Endothelial cell of umbilical vein (primary cell): Measurements from ENCODE around the gene RILP. TPM values are rescaled to one million over a fixed set of nuclear protein-coding genes. Genes with fewer than 3 reads are reported as not detected.
A peak's percentile ranks its signal among the peaks of the same experiment; 100 is the strongest.

ENCODE experiments used
- BruUV-seq: library from RNA; stranded (reverse); fragments of 400-500 nt; replicated peaks from 2 replicates; lab custom pipeline; 2021; lab: Mats Ljungman, UMichigan
- CTCF ChIA-PET: fragments of 300-600, 350-600 bp; sonication (Branson Sonifier 250); formaldehyde crosslinking; loops from one replicate; lab custom pipeline; 2021; ENCODE audit warnings: antibody characterized with exemption, inconsistent platforms; lab: Charles Lee
- POLR2A ChIA-PET: fragments of 300-600, 350-600 bp; sonication (Branson Sonifier 250); formaldehyde crosslinking; loops from one replicate; lab custom pipeline; 2021; ENCODE audit warnings: antibody characterized with exemption, inconsistent platforms; lab: Charles Lee
- DNase-seq: peaks from one replicate; pipeline ENCODE4 v3.0.0-alpha.2; 2011; ENCODE audit warnings: low read depth, low spot score
- FAIRE-seq: peaks from 2 replicates; lab custom pipeline; 2011; peaks lifted over from hg19 to GRCh38; lab: Jason Lieb, UNC
- H2AFZ ChIP-seq: 2 replicates; pipeline ENCODE4 v1.6.0; 2012; ENCODE audit warnings: low read depth, low read length, control low read depth, inconsistent platforms
- H3K27ac ChIP-seq: 2 replicates; pipeline ENCODE4 v1.5.1; 2011; ENCODE audit warnings: low read depth, mild to moderate bottlenecking, control low read depth, low read length, moderate library complexity; ENCODE audit not compliant: insufficient read depth
- H3K27me3 ChIP-seq, 2 experiments: 2 replicates each; pipeline versions ENCODE4 v1.6.0 to v1.6.1; 2011; ENCODE audit warnings: low read length in 2 of 2, mixed read lengths in 1 of 2; ENCODE audit not compliant: control insufficient read depth in 2 of 2, insufficient read depth in 2 of 2
- H3K36me3 ChIP-seq, 2 experiments: 2 replicates in 1 of 2; 3 replicates in 1 of 2; pipeline ENCODE4 v1.5.1; 2011; ENCODE audit warnings: low read length in 2 of 2, mild to moderate bottlenecking in 1 of 2, moderate library complexity in 1 of 2; ENCODE audit not compliant: control insufficient read depth in 2 of 2, insufficient read depth in 2 of 2; ENCODE audit errors: extremely low read depth in 1 of 2
- H3K4me1 ChIP-seq: 3 replicates; pipeline ENCODE4 v1.5.1; 2011; ENCODE audit warnings: mild to moderate bottlenecking, low read length; ENCODE audit not compliant: control insufficient read depth, insufficient read depth; ENCODE audit errors: extremely low read depth
- H3K4me2 ChIP-seq: 2 replicates; pipeline ENCODE4 v1.6.1; 2011; ENCODE audit warnings: low read length, control low read depth, mixed read lengths; ENCODE audit not compliant: insufficient read depth
- H3K4me3 ChIP-seq, 3 experiments: fragments of 200-600 bp in 1 of 3; sonication (generic), shearing (Covaris generic) in 1 of 3; replicated peaks in 1 of 3; 2 replicates each; pipeline ENCODE4 v1.5.1; 2011 to 2016; ENCODE audit warnings: control low read depth in 3 of 3, low read length in 3 of 3, mild to moderate bottlenecking in 2 of 3, inconsistent platforms in 1 of 3, low read depth in 1 of 3, moderate library complexity in 1 of 3; ENCODE audit not compliant: insufficient read depth in 1 of 3
- H3K79me2 ChIP-seq: 2 replicates; pipeline ENCODE4 v1.6.0; 2012; ENCODE audit warnings: low read length, inconsistent platforms; ENCODE audit not compliant: control insufficient read depth, insufficient read depth
- H3K9ac ChIP-seq: replicated peaks from 2 replicates; pipeline ENCODE3; 2011; ENCODE audit warnings: low read length, control low read depth; ENCODE audit not compliant: insufficient read depth; ENCODE audit errors: extremely low read depth
- H3K9me1 ChIP-seq: replicated peaks from 3 replicates; pipeline ENCODE4 v1.6.0; 2011; ENCODE audit warnings: mild to moderate bottlenecking, low read length; ENCODE audit not compliant: control insufficient read depth, insufficient read depth; ENCODE audit errors: extremely low read depth
- H3K9me3 ChIP-seq: replicated peaks from 2 replicates; pipeline ENCODE4 v1.5.1; 2012; ENCODE audit warnings: low read length, inconsistent platforms; ENCODE audit not compliant: control insufficient read depth, insufficient read depth
- H4K20me1 ChIP-seq: replicated peaks from 2 replicates; pipeline ENCODE3; 2011; ENCODE audit warnings: mild to moderate bottlenecking, low read length; ENCODE audit not compliant: control insufficient read depth, insufficient read depth; ENCODE audit errors: extremely low read depth
- EZH2 ChIP-seq: IDR thresholded peaks from 2 replicates; pipeline ENCODE4 v1.6.1; 2012; ENCODE audit warnings: borderline replicate concordance, low read depth, mild to moderate bottlenecking, moderate library complexity, low read length, inconsistent platforms; ENCODE audit not compliant: severe bottlenecking
- FOS ChIP-seq: IDR thresholded peaks from 2 replicates; pipeline ENCODE4 v1.6.1; 2011; ENCODE audit warnings: mild to moderate bottlenecking, low read length, moderate library complexity, borderline replicate concordance; ENCODE audit not compliant: insufficient read depth
- GATA2 ChIP-seq: IDR thresholded peaks from 2 replicates; pipeline ENCODE4 v1.7.0; 2011; ENCODE audit warnings: low read depth, mild to moderate bottlenecking, moderate library complexity, mixed read lengths, low read length; ENCODE audit not compliant: insufficient read length, insufficient read depth
- JUN ChIP-seq: IDR thresholded peaks from 2 replicates; pipeline ENCODE4 v1.6.1; 2011; ENCODE audit warnings: borderline replicate concordance, low read depth; ENCODE audit not compliant: insufficient read length, insufficient read depth
- MYC ChIP-seq: IDR thresholded peaks from one replicate; pipeline ENCODE4 v1.6.1; 2011; ENCODE audit warnings: mild to moderate bottlenecking, low read depth, low read length
- POLR2A ChIP-seq: IDR thresholded peaks from 2 replicates; pipeline ENCODE4 v1.6.1; 2012; ENCODE audit warnings: low read depth, mild to moderate bottlenecking, control low read depth, low read length
- POLR2AphosphoS5 ChIP-seq: IDR thresholded peaks from 2 replicates; pipeline ENCODE4 v1.6.1; 2012; ENCODE audit warnings: low read depth, mild to moderate bottlenecking, control low read depth, low read length, moderate library complexity; ENCODE audit not compliant: insufficient read depth
- dilution Hi-C: fragments of 300-500 bp; cut with MboI; formaldehyde crosslinking; loops from one replicate; pipeline ENCODE4 v1.15.0; 2019; ENCODE audit warnings: low sequenced_read_pairs; ENCODE audit not compliant: extremely low pct_ligation_motif_present
- intact Hi-C: fragments of 100-400 bp; cut with micrococcal nuclease; formaldehyde crosslinking; loops from one replicate; pipeline ENCODE4 v1.10.0; 2022
- polyA plus RNA-seq, 4 experiments: library from polyadenylated mRNA; depleted of rRNA in 3 of 4; stranded (reverse) in 3 of 4; unstranded in 1 of 4; fragments of >200 nt; gene quantifications; 2 replicates each; pipeline versions ENCODE4 v1.2.1 to v1.2.3, GENCODE V29; 2011 to 2012; ENCODE audit warnings: missing spikeins in 1 of 4
- total RNA-seq: library from RNA; stranded (reverse); gene quantifications from 2 replicates; pipeline ENCODE4 v1.2.3, GENCODE V29; 2021
- TF ChIP-seq, protein P1 (sequence below): IDR thresholded peaks from 2 replicates; pipeline ENCODE4 v1.6.1; 2011; ENCODE audit not compliant: insufficient read depth, insufficient read length
- TF ChIP-seq, protein P2 (sequence below), 2 donors: IDR thresholded peaks; 1 replicate in 1 of 2; 2 replicates in 1 of 2; pipeline ENCODE4 v1.5.1; 2011; ENCODE audit warnings: low read length in 2 of 2, mild to moderate bottlenecking in 2 of 2, moderate library complexity in 2 of 2, control low read depth in 1 of 2, inconsistent platforms in 1 of 2, low read depth in 1 of 2; ENCODE audit not compliant: insufficient read depth in 1 of 2; ENCODE audit errors: extremely low read depth in 1 of 2

RILP gene
- total and polyA plus RNA-seq, 2 donors (not counting 3 experiments of a cell fraction or from before 2014, with no cell fraction given), result 9.4 to 10.0 TPM

DNA sequence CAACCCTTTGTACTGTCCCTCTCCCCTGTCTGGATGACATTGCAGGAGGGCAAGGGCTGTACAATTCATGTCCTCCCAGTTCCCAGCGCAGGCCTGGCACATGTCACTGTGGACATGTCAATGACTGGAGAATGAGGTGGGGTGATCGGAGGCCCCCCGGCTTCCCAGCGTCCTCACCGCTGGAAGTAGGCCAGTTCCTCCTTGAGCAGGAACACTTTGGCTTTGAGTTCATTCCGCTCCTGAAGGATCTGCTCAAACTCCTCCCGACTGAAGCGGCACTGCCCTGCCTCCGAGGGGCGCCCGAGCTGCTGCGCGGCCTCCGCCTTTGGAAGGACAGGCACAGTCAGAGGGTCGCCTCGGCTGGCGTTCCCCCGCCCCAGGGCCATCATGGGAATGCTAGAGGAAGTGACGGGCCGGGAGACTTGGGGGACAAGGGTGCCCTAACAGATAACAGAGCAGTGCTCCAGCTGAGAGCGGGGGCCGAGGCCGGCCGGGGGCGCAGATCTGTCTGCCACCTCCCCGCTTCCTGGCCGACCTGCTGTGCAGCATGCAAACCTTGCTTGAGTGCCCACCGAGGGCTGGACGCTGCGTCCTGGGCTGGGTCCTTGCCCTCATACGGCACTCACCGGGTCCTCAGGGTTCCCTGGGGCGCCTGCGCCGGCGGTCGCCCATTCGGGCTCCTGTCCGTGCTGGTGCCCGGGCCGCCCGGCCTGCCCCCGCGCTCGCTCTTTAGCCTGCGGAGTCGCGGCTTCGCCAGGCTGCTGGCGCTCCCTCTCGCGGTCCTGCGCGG is 1.3 kb downstream of the RILP start:
- Histone ChIP-seq H3K4me2 (peak overlapping the region; percentile 11), H3K4me1 (peaks cover 44% of the 10 kb centered on the region), H3K36me3 (peaks cover 18 to 23% of the 10 kb centered on the region in 2 experiments), H3K27me3 (no peaks in the 10 kb centered on the region), H4K20me1 (no peaks in the 10 kb centered on the region), H2AFZ (peak overlapping the region; percentile 76), H3K4me3 (peak overlapping the region in 2 of 3 experiments; percentile 3 to 28), H3K9ac (no peak overlapping the region), H3K27ac (peak overlapping the region; percentile 13), H3K79me2 (peaks cover 14% of the 10 kb centered on the region), H3K9me1 (no peaks in the 10 kb centered on the region), H3K9me3 (no peaks in the 10 kb centered on the region)
- TF ChIP-seq MYC (no peak), FOS (no peak), EZH2 (no peak), JUN (no peak), GATA2 (no peak), POLR2AphosphoS5 (peak; percentile 57), POLR2A (no peak)
- TF ChIP-seq, protein P1, sequence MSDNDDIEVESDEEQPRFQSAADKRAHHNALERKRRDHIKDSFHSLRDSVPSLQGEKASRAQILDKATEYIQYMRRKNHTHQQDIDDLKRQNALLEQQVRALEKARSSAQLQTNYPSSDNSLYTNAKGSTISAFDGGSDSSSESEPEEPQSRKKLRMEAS, result no peak
- TF ChIP-seq, protein P2, sequence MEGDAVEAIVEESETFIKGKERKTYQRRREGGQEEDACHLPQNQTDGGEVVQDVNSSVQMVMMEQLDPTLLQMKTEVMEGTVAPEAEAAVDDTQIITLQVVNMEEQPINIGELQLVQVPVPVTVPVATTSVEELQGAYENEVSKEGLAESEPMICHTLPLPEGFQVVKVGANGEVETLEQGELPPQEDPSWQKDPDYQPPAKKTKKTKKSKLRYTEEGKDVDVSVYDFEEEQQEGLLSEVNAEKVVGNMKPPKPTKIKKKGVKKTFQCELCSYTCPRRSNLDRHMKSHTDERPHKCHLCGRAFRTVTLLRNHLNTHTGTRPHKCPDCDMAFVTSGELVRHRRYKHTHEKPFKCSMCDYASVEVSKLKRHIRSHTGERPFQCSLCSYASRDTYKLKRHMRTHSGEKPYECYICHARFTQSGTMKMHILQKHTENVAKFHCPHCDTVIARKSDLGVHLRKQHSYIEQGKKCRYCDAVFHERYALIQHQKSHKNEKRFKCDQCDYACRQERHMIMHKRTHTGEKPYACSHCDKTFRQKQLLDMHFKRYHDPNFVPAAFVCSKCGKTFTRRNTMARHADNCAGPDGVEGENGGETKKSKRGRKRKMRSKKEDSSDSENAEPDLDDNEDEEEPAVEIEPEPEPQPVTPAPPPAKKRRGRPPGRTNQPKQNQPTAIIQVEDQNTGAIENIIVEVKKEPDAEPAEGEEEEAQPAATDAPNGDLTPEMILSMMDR (IDR thresholded peaks at IDR 0.05; ENCODE audit: extremely low read depth in 1 of 2, insufficient read depth in 1 of 2, low read depth in 1 of 2, low read length in 2 of 2), result peak in 1 of 2 donors; percentile 46
- ChIA-PET POLR2A (interaction anchor here (0.6 to 2.1 kb wide), 4 partner anchors 23 to 159 kb away, joined by 4 to 10 read pairs (median 6); no protein-coding TSS in a partner anchor), CTCF (interaction anchor here (0.6 to 7.7 kb wide), 34 partner anchors 8 to 394 kb away, joined by 3 to 218 read pairs (median 4); partner anchors contain the start of genes INPP5K, PITPNA and SLC43A2)
- FAIRE-seq (no peak), DNase-seq (peak; percentile 40)
- dilution Hi-C loops, result no loop called here
- no TSS peak for BruUV-seq
- intact Hi-C loops, result loop anchor here (1.0 to 2.0 kb wide), 4 partner anchors 36 to 390 kb away; partner anchors contain the start of genes INPP5K and PRPF8
